Type B pancreatic cell (in vitro differentiated cells): ENCODE data around the gene SYDE2. TPM values are rescaled to one million over a fixed set of nuclear protein-coding genes. Genes with fewer than 3 reads are reported as not detected.
"Not testable (repeated sequence)": the region's sequence is repeated elsewhere in the genome, so short reads cannot be mapped to it uniquely, and the experiment has no call there.

ENCODE experiments used
- DNase-seq: peaks from one replicate; pipeline ENCODE4 v3.0.0; 2021; ENCODE audit warnings: mixed read lengths; ENCODE audit not compliant: unreplicated experiment; ENCODE audit errors: extremely low spot score
- H3K27ac Mint-ChIP-seq: 2 replicates; pipeline ENCODE4 v1.8.0; 2021; ENCODE audit warnings: mild to moderate bottlenecking, mixed read lengths
- H3K27me3 Mint-ChIP-seq: 2 replicates; pipeline ENCODE4 v1.8.0; 2021; ENCODE audit warnings: mixed read lengths
- H3K36me3 Mint-ChIP-seq: 2 replicates; pipeline ENCODE4 v1.8.0; 2021; ENCODE audit warnings: mixed read lengths
- H3K4me1 Mint-ChIP-seq: one replicate; pipeline ENCODE4 v1.8.0; 2021; ENCODE audit warnings: mixed read lengths; ENCODE audit not compliant: unreplicated experiment
- H3K4me3 Mint-ChIP-seq: 2 replicates; pipeline ENCODE4 v1.8.0; 2021; ENCODE audit warnings: mild to moderate bottlenecking, mixed read lengths
- H3K9me3 Mint-ChIP-seq: 2 replicates; pipeline ENCODE4 v1.8.0; 2021; ENCODE audit warnings: mixed read lengths
- total RNA-seq: library from RNA; stranded (reverse); gene quantifications from 2 replicates; pipeline ENCODE4 v1.2.1, GENCODE V29; 2021; ENCODE audit warnings: low replicate concordance
- TF ChIP-seq, protein P1 (sequence below): fragments of 200-600 bp; sonication (generic); conservative IDR thresholded peaks from 2 replicates; pipeline ENCODE4 v1.5.0; 2021; ENCODE audit warnings: antibody characterized with exemption, mild to moderate bottlenecking

SYDE2 gene
- total RNA-seq, 1 donor from 2014 or later = 9.4 TPM

DNA sequence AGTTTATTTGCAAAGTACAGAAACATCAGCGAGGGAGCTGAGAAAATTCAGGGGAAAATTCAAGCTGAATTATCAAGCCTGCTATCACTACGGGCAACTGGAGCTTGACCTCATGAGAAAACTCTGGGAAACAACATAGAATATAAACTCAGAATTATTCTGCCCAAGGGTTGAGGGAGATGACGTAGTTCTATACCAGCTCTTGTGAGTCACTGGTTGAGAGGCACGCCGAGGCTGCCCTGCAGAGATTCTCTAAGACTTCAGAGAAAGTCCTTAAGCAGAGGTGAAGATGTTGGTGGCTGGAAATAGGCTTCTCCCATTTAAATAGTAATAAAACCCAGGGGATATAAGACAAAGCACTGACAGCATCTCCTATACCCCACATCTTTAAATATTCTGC is 12.3 kb downstream of the SYDE2 start:
- DNase-seq = no peak
- H3K27ac Mint-ChIP-seq = no peak overlapping the region

DNA sequence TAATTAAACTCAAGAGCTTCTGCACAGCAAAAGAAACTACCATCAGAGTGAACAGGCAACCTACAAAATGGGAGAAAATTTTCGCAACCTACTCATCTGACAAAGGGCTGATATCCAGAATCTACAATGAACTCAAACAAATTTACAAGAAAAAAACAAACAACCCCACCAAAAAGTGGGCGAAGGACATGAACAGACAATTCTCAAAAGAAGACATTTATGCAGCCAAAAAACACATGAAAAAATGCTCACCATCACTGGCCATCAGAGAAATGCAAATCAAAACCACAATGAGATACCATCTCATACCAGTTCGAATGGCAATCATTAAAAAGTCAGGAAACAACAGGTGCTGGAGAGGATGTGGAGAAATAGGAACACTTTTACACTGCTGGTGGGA is 13.8 kb downstream of the SYDE2 start:
- H3K36me3 Mint-ChIP-seq = peaks cover 26% of the 10 kb centered on the region
- not testable (repeated sequence) for H3K27ac Mint-ChIP-seq, H3K4me1 Mint-ChIP-seq, H3K4me3 Mint-ChIP-seq, H3K27me3 Mint-ChIP-seq, H3K9me3 Mint-ChIP-seq, DNase-seq

More for the DNA sequence above, 12.3 kb downstream of the SYDE2 start:
- Mint-ChIP-seq H3K9me3 (no peaks in the 10 kb centered on the region), H3K4me1 (peaks cover 3% of the 10 kb centered on the region), H3K36me3 (peaks cover 19% of the 10 kb centered on the region), H3K27me3 (no peaks in the 10 kb centered on the region), H3K4me3 (no peak overlapping the region)
- TF ChIP-seq, protein P1, sequence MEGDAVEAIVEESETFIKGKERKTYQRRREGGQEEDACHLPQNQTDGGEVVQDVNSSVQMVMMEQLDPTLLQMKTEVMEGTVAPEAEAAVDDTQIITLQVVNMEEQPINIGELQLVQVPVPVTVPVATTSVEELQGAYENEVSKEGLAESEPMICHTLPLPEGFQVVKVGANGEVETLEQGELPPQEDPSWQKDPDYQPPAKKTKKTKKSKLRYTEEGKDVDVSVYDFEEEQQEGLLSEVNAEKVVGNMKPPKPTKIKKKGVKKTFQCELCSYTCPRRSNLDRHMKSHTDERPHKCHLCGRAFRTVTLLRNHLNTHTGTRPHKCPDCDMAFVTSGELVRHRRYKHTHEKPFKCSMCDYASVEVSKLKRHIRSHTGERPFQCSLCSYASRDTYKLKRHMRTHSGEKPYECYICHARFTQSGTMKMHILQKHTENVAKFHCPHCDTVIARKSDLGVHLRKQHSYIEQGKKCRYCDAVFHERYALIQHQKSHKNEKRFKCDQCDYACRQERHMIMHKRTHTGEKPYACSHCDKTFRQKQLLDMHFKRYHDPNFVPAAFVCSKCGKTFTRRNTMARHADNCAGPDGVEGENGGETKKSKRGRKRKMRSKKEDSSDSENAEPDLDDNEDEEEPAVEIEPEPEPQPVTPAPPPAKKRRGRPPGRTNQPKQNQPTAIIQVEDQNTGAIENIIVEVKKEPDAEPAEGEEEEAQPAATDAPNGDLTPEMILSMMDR = no peak

DNA sequence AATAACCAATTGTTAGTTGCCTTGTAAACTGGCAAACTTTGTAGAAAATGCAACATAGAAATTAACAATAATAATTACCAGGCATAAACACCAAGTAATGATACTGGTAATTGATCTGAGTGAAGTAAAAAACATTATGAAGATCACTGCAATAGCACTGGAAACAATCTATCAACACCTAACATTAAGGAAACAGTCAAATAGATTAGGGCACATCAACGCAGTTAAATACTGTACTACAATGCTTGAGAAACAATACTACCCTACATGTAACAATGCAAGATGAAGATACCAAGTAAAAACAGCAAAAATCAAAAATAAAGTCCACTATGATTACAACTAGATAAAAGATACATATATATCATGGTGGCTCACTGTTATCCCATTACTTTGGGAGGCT is 16.6 kb downstream of the SYDE2 start:
- H3K27me3 Mint-ChIP-seq = no peaks in the 10 kb centered on the region
- H3K36me3 Mint-ChIP-seq = peaks cover 32% of the 10 kb centered on the region
- no peaks in the 10 kb centered on the region for H3K9me3 Mint-ChIP-seq
- TF ChIP-seq, protein P1 = no peak
- H3K4me3 Mint-ChIP-seq = no peak overlapping the region
- no peak for DNase-seq
- no peaks in the 10 kb centered on the region for H3K4me1 Mint-ChIP-seq
- no peak overlapping the region for H3K27ac Mint-ChIP-seq

DNA sequence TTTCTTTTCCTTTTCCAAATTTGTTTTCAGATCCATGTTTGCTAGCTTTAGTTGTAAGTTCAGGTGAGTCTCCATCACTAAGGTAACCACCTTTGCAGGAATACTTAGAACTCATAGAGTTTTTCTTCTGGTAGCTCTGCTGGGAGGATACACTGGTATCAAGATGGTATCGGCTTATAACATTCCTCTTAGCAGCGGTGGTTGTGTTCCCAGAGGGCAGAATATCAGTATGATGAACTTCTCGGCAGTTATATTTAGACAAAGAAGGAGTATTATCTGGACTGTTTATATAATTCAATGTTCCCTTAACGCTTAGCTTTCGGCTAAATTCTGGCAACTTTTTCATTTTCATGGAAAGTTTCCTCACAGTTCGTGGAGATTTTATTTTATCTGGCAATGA is 18.1 kb downstream of the SYDE2 start:
- H3K27me3 Mint-ChIP-seq = no peaks in the 10 kb centered on the region
- no peaks in the 10 kb centered on the region for H3K9me3 Mint-ChIP-seq
- no peak for DNase-seq
- TF ChIP-seq, protein P1 = no peak
- no peaks in the 10 kb centered on the region for H3K4me1 Mint-ChIP-seq
- no peak overlapping the region for H3K4me3 Mint-ChIP-seq
- no peak overlapping the region for H3K27ac Mint-ChIP-seq
- H3K36me3 Mint-ChIP-seq = peaks cover 27% of the 10 kb centered on the region

DNA sequence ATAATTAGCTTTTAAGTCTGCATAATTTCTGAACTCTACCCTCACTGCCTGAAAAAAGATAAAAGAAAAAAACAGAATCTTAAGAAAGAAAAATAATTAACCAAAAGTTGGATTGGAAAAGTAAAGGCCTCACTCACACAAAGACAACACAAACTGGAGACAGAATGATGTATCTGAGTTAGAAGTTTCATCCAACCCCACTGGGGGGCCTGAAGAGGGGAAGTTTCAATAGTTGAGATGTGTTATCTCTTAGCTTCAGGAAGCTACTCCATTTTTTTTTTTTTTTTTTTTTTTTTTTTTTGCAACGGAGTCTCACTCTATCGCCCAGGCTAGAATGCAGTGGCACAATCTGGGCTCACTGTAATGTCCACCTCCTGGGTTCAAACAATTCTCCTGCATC is 19.9 kb downstream of the SYDE2 start:
- no peaks in the 10 kb centered on the region for H3K27me3 Mint-ChIP-seq
- H3K4me3 Mint-ChIP-seq = no peak overlapping the region
- no peak overlapping the region for H3K27ac Mint-ChIP-seq
- H3K4me1 Mint-ChIP-seq = no peaks in the 10 kb centered on the region
- DNase-seq = no peak
- H3K9me3 Mint-ChIP-seq = no peaks in the 10 kb centered on the region
- TF ChIP-seq, protein P1 = no peak
- H3K36me3 Mint-ChIP-seq = peaks cover 36% of the 10 kb centered on the region

DNA sequence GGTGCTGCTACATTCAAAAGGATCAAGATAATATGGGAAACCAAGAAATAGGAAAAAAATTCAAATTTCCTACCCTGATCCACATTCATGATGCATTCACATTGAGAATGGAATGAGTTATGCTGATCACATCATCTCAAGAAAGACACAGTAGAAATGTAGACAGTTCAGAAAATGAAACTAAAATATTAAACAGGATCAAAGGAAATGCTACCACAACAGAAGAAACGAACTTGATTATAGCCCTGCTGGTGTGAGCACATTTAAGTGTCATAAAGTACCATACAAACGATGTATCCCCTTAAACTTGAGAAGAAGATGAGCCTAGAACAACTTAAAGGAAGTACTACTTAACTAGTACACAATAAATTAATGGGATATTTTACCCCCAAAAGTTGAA is 21.3 kb downstream of the SYDE2 start:
- no peaks in the 10 kb centered on the region for H3K27me3 Mint-ChIP-seq
- no peaks in the 10 kb centered on the region for H3K9me3 Mint-ChIP-seq
- no peaks in the 10 kb centered on the region for H3K4me1 Mint-ChIP-seq
- no peak for DNase-seq
- TF ChIP-seq, protein P1 = no peak
- H3K4me3 Mint-ChIP-seq = no peak overlapping the region
- peaks cover 35% of the 10 kb centered on the region for H3K36me3 Mint-ChIP-seq
- no peak overlapping the region for H3K27ac Mint-ChIP-seq
